Limb (tissue), 2 donors: ENCODE results near the gene GFPT1.
"Not testable (repeated sequence)": the region's sequence is repeated elsewhere in the genome, so short reads cannot be mapped to it uniquely, and the experiment has no call there.

ENCODE experiments used
- DNase-seq, 2 donors: peaks; one replicate each; pipeline ENCODE4 v3.0.0-alpha.2; 2016; ENCODE audit errors: extremely low spot score in 2 of 2

The GFPT1 gene

GRCh38 chr2:69386789-69387734 is at the start of gene GFPT1:
Gene GFPT1, minus strand, starts transcription at chr2:69387227. Its CDS starts 156 bp downstream, at chr2:69387071.
- peak; percentile 94 to 97 for DNase-seq

GRCh38 chr2:69436596-69436937 is 49.5 kb upstream of the GFPT1 start:
- DNase-seq: peak in 1 of 2 donors; percentile 17

- DNase-seq: no peak
These were observed 47.7 kb upstream of the GFPT1 start for GRCh38 chr2:69434753-69435152.

GRCh38 chr2:69429491-69430183 is 42.6 kb upstream of the GFPT1 start:
- DNase-seq: no peak

- DNase-seq: no peak
These were observed 42.0 kb upstream of the GFPT1 start for GRCh38 chr2:69428981-69429380.

- DNase-seq: no peak
These were observed 37.4 kb upstream of the GFPT1 start for GRCh38 chr2:69424419-69424818.

GRCh38 chr2:69422198-69422597 is 35.2 kb upstream of the GFPT1 start:
- no peak for DNase-seq

- DNase-seq: not testable (repeated sequence)
These were observed 32.1 kb upstream of the GFPT1 start for GRCh38 chr2:69419111-69419510.

GRCh38 chr2:69416147-69416546 is 29.1 kb upstream of the GFPT1 start:
- no peak for DNase-seq

- no peak for DNase-seq
These were observed 24.1 kb upstream of the GFPT1 start for GRCh38 chr2:69411120-69411519.

GRCh38 chr2:69405306-69405705 is 18.3 kb upstream of the GFPT1 start:
- DNase-seq: no peak

- no peak for DNase-seq
These were observed 13.1 kb upstream of the GFPT1 start for GRCh38 chr2:69400121-69400520.

GRCh38 chr2:69397234-69397633 is 10.2 kb upstream of the GFPT1 start:
- no peak for DNase-seq

- DNase-seq: no peak
These were observed 8.8 kb upstream of the GFPT1 start for GRCh38 chr2:69395866-69396265.

GRCh38 chr2:69393963-69394362 is 6.9 kb upstream of the GFPT1 start:
- DNase-seq: no peak

GRCh38 chr2:69390471-69390870 is 3.4 kb upstream of the GFPT1 start:
- no peak for DNase-seq

- no peak for DNase-seq
These were observed 3.0 kb upstream of the GFPT1 start for GRCh38 chr2:69390001-69390400.

- DNase-seq: no peak
These were observed 2.2 kb upstream of the GFPT1 start for GRCh38 chr2:69389271-69389670.

- peak in 1 of 2 donors; percentile 28 for DNase-seq
These were observed 899 bp upstream of the GFPT1 start for GRCh38 chr2:69387770-69388481.

GRCh38 chr2:69386360-69386759 is 667 bp downstream of the GFPT1 start:
- DNase-seq: no peak

GRCh38 chr2:69385443-69386151 is 1.4 kb downstream of the GFPT1 start:
- no peak for DNase-seq
